ENCODE data around the gene TIMM8B. TPM values are rescaled to one million over a fixed set of nuclear protein-coding genes. Genes with fewer than 3 reads are reported as not detected.

Gene TIMM8B
- polyA plus RNA-seq, 4 donors, result 53.3 to 154 (median 94.4) TPM

DNA sequence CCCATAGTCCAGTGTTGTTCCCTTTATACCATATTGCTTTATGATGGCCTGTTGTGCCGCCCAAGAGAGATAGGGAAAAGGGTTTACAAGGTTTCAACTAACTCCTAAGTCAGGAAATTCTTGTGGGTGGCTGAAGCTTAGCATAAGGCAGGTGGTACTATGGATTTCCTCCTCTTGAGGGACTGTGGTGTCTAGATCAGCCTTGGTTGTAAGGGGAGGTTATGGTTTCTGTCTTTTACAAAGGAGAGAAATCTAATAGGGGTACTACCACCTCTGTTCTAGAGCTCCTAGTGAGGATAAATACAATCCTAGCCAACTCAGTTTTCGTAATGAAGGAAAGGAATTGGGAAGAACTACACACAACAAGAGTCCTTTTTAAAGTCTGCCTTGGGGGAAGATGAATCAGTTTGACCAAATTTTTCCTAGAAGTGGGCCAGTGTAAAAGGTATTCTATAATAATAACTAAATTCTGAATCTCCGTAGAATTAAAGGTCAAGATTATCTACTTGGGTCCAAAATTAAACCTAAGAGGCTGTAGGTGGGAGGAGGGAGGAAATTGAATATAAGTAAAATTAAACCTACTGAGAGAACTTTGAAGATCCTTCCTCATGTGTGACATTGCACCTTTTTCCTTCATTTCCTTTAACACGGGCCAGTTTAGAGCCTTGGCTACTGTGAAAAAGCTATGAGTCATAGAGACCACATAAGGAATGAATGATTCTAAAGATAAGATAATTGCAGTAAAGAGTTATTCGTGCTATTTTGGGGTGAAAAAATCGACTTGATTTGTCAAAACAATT is 44.2 kb downstream of the TIMM8B start:
- no peaks in the 10 kb centered on the region for H3K27me3 ChIP-seq (ENCODE audit: control insufficient read depth in 3 of 3, insufficient read depth in 3 of 3, low read length in 3 of 3)
- no peak overlapping the region for H3K4me3 ChIP-seq (ENCODE audit: low read depth in 1 of 3, low read length in 3 of 3)
- WGBS, 3 donors, result 53 to 59% (median 55%) methylated on average over 6 of the region's 6 CpGs
- no peak overlapping the region for H3K27ac ChIP-seq (ENCODE audit: low read depth in 1 of 3, low read length in 2 of 3)
- H3K36me3 ChIP-seq (ENCODE audit: control insufficient read depth in 3 of 3, insufficient read depth in 2 of 3, low read depth in 1 of 3, low read length in 3 of 3), result peaks cover 7 to 24% (median 8%) of the 10 kb centered on the region in 3 donors
- no peak for FAIRE-seq
- H3K9me3 ChIP-seq (ENCODE audit: control insufficient read depth in 2 of 2, insufficient read depth in 1 of 2, low read depth in 1 of 2, low read length in 1 of 2), result no peaks in the 10 kb centered on the region
- no peaks in the 10 kb centered on the region for H3K4me1 ChIP-seq (ENCODE audit: control insufficient read depth in 3 of 3, insufficient read depth in 2 of 3, low read depth in 1 of 3, low read length in 2 of 3)
- DNase-seq, result no peak

DNA sequence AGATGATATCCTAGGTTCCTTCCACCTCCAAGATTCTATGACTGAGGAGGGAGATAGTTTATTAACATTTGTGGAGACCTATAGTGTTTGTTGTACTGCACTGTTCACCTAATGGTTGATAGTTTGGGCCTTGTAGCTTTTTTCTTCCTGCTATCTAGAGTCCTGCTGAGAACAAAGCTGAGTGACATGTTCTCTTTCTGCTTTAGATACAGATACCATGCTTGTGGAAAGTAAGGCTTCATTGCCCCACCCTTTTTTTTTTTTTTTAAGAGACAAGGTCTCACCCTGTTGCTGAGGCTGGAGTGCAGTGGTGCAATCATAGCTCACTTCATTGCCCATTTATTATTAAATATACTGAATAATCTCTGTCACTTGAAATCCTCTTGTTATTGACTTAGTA is 49.0 kb downstream of the TIMM8B start:
- H3K27me3 ChIP-seq (ENCODE audit: control insufficient read depth in 3 of 3, insufficient read depth in 3 of 3, low read length in 3 of 3), result no peaks in the 10 kb centered on the region
- no peak overlapping the region for H3K4me3 ChIP-seq (ENCODE audit: low read depth in 1 of 3, low read length in 3 of 3)
- FAIRE-seq (no peak), DNase-seq (no peak)
- H3K4me1 ChIP-seq (ENCODE audit: control insufficient read depth in 3 of 3, insufficient read depth in 2 of 3, low read depth in 1 of 3, low read length in 2 of 3), result no peaks in the 10 kb centered on the region
- H3K9me3 ChIP-seq (ENCODE audit: control insufficient read depth in 2 of 2, insufficient read depth in 1 of 2, low read depth in 1 of 2, low read length in 1 of 2), result no peaks in the 10 kb centered on the region
- peaks cover 5 to 20% (median 6%) of the 10 kb centered on the region in 3 donors for H3K36me3 ChIP-seq (ENCODE audit: control insufficient read depth in 3 of 3, insufficient read depth in 2 of 3, low read depth in 1 of 3, low read length in 3 of 3)
- H3K27ac ChIP-seq (ENCODE audit: low read depth in 1 of 3, low read length in 2 of 3), result no peak overlapping the region

Other genes with a start within 250 kb of the TIMM8B start
- gene ALG9, start 215.2 kb downstream of the TIMM8B start, polyA plus RNA-seq, result 10 to 100 TPM; 15.7 to 31.9 (median 17.3) TPM
- 1 to 10 TPM in 3 of 4 donors, under 1 TPM in 1; 0.67 to 3.3 (median 1.6) TPM for gene FDXACB1, start 207.6 kb downstream of the TIMM8B start, polyA plus RNA-seq
- 10 to 100 TPM; 21.2 to 44.2 (median 27.5) TPM for gene CFAP68, start 207.2 kb downstream of the TIMM8B start, polyA plus RNA-seq
- gene CRYAB, start 175.0 kb downstream of the TIMM8B start, polyA plus RNA-seq, result 100 to 1,000 TPM in 1 of 4 donors, 10 to 100 TPM in 3; 12.4 to 260 (median 45.0) TPM
- gene HSPB2, start 174.0 kb downstream of the TIMM8B start, polyA plus RNA-seq, result 1 to 10 TPM in 3 of 4 donors, not detected in 1; 1.7 to 4.3 (median 3.0) TPM
- gene C11orf52, start 167.8 kb downstream of the TIMM8B start, polyA plus RNA-seq, result 10 to 100 TPM; 10.3 to 33.5 (median 24.9) TPM
- gene DIXDC1, start 149.4 kb downstream of the TIMM8B start, polyA plus RNA-seq, result 1 to 10 TPM; 1.3 to 9.7 (median 5.1) TPM
- gene DLAT, start 61.3 kb downstream of the TIMM8B start, polyA plus RNA-seq, result 10 to 100 TPM; 24.0 to 28.4 (median 24.5) TPM
- gene PIH1D2, start 12.7 kb downstream of the TIMM8B start, polyA plus RNA-seq, result 1 to 10 TPM in 2 of 4 donors, under 1 TPM in 1, not detected in 1; 0.67 to 1.2 (median 1.1) TPM
- gene NKAPD1, start 12.5 kb downstream of the TIMM8B start, polyA plus RNA-seq, result 10 to 100 TPM in 2 of 4 donors, 1 to 10 TPM in 2; 8.3 to 26.4 (median 12.7) TPM
- gene SDHD, start 117 bp upstream of the TIMM8B start, polyA plus RNA-seq, result 100 to 1,000 TPM; 145 to 421 (median 229) TPM
- gene IL18, start 77.3 kb upstream of the TIMM8B start, polyA plus RNA-seq, result 10 to 100 TPM; 18.6 to 74.0 (median 46.1) TPM
- gene TEX12, start 80.6 kb upstream of the TIMM8B start, polyA plus RNA-seq, result 1 to 10 TPM in 1 of 4 donors, under 1 TPM in 1, not detected in 2; 0.13 to 1.6 TPM
- gene BCO2, start 88.8 kb upstream of the TIMM8B start, polyA plus RNA-seq, result 10 to 100 TPM in 1 of 4 donors, 1 to 10 TPM in 3; 1.1 to 11.6 (median 7.6) TPM
- gene PTS, start 139.7 kb upstream of the TIMM8B start, polyA plus RNA-seq, result 10 to 100 TPM; 25.5 to 57.3 (median 38.9) TPM
- under 1 TPM in 1 of 4 donors, not detected in 3; 0.06 TPM for gene PLET1, start 174.1 kb upstream of the TIMM8B start, polyA plus RNA-seq